Colonic mucosa (tissue), 4 donors: ENCODE data around the gene PBRM1. TPM values are rescaled to one million over a fixed set of nuclear protein-coding genes. Genes with fewer than 3 reads are reported as not detected.

ENCODE experiments used
- DNase-seq: peaks from one replicate; pipeline ENCODE4 v3.0.0-alpha.2; 2020
- H3K27ac ChIP-seq: fragments of 200-600 bp; one replicate; pipeline ENCODE4 v1.8.0; 2021
- H3K27me3 ChIP-seq: fragments of 200-600 bp; one replicate; pipeline ENCODE4 v1.8.0; 2021
- H3K36me3 ChIP-seq: fragments of 200-600 bp; one replicate; pipeline ENCODE4 v1.8.0; 2021
- H3K4me1 ChIP-seq: fragments of 200-600 bp; one replicate; pipeline ENCODE4 v1.8.0; 2021; ENCODE audit warnings: mild to moderate bottlenecking
- H3K4me3 ChIP-seq: fragments of 200-600 bp; one replicate; pipeline ENCODE4 v1.8.0; 2021
- H3K9ac ChIP-seq, 2 donors: one replicate each; pipeline ENCODE4 v1.7.0; 2013; ENCODE audit warnings: control low read depth in 2 of 2, low read depth in 2 of 2, low read length in 2 of 2
- H3K9me3 ChIP-seq: fragments of 200-600 bp; one replicate; pipeline ENCODE4 v1.8.0; 2021
- CTCF ChIP-seq: fragments of 200-600 bp; IDR thresholded peaks from one replicate; pipeline ENCODE4 v1.8.0; 2022; ENCODE audit warnings: antibody characterized with exemption, mild to moderate bottlenecking
- intact Hi-C: fragments of 100-400 bp; cut with DNase I; formaldehyde crosslinking; loops from one replicate; pipeline ENCODE4 v1.14.1; 2022
- total RNA-seq, 2 donors: library from RNA; stranded (reverse); fragmentation: NEBNext Ultra II Directional in 1 of 2; extraction: Animal tissue kit (Norgen Biotek cat#: 25700) in 1 of 2; gene quantifications; one replicate each; pipeline ENCODE4 v1.2.1, GENCODE V29; 2021
- donor health status: healthy.
- donor health status: DM: no; HTN: no; CAD: no.
- donor health status: DM: no; HTN: no; CAD: no.

Gene PBRM1
- total RNA-seq, 2 donors from 2014 or later, result 53.6 to 65.7 TPM

DNA sequence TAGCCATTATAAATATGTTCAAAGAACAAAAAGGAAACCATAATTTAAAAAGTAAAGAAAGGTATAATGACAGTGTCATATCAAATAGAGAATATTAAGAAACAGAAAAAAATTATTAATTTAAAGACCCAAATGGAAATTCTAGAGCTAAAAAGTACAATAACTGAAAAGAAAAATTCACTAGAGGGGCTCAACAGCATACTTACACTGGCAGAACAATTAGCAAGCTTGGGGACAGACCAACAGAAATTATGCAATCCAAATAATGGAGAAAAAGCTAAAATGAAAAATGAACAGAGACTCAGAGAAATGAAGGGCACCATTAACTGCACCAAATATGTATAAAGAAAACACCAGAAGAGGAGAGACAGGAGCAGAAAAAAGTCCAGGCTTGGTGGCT, 33.9 kb upstream of the PBRM1 start:
- TF ChIP-seq CTCF, result no peak
- H3K27ac ChIP-seq, result no peak overlapping the region
- intact Hi-C loops, result no loop called here
- H3K9me3 ChIP-seq, result no peaks in the 10 kb centered on the region
- DNase-seq, result no peak
- H3K27me3 ChIP-seq, result no peaks in the 10 kb centered on the region
- no peak overlapping the region for H3K9ac ChIP-seq
- no peak overlapping the region for H3K4me3 ChIP-seq
- no peaks in the 10 kb centered on the region for H3K36me3 ChIP-seq
- no peaks in the 10 kb centered on the region for H3K4me1 ChIP-seq

- H3K4me1 ChIP-seq, result no peaks in the 10 kb centered on the region
- no peak overlapping the region for H3K9ac ChIP-seq
- no peaks in the 10 kb centered on the region for H3K9me3 ChIP-seq
- H3K4me3 ChIP-seq, result no peak overlapping the region
- TF ChIP-seq CTCF, result no peak
- no peaks in the 10 kb centered on the region for H3K36me3 ChIP-seq
- no peaks in the 10 kb centered on the region for H3K27me3 ChIP-seq
- DNase-seq, result no peak
- intact Hi-C loops, result no loop called here
- no peak overlapping the region for H3K27ac ChIP-seq
Measured at GRCh38 chr3:52715714-52716305, 30.1 kb upstream of the PBRM1 start.

DNA sequence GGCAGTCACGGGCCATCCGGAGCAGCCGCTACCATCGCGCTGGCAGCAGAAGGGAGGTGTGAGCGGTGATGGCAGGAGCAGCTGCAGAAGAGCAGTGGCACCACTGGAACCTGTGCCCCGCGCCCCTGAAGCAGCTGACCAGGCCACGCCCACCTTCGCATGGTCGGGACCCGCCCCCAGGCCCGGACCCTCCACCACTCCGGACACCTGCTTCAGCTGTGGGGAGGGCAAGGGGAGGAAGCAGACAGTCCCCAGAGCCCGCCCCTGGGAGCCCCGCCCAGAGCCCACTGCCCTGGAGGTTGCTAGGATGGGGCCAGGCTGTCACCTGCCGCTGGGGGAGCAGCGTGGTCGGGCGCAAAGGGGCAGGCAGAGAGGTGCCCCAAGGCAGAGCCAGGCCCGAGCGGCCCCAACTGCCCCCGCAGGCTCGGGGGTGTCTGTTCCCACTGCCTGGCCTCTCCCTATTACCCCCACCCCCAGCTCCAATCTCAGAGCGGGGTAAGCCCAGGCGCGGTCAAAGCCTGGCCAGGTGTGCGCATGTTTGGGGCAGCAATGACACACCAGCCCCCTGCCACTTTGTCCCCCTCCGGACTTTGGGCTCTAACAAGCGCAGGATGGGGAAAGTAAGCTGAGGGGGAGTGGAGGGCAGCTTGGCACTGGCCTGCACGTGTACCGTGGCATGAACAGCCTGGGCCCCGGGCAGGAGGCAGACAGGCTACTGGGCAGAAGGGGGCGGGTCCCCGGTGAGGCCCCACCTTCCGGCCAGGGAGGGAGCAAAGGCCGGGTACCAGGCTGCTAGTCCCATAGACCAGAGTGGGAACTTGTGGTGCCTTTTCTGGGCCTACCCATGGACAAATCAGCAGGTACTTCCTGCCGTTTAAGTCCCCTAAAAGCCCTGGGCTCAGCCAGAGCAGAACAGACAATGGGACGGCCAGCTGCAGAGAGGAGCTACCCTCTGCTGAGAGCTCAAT, 28.9 kb upstream of the PBRM1 start:
- TF ChIP-seq CTCF, result no peak
- no peak overlapping the region for H3K27ac ChIP-seq
- no peaks in the 10 kb centered on the region for H3K27me3 ChIP-seq
- DNase-seq, result peak; percentile 74
- no peaks in the 10 kb centered on the region for H3K36me3 ChIP-seq
- H3K4me3 ChIP-seq, result peak overlapping the region; percentile 16
- no peak overlapping the region for H3K9ac ChIP-seq
- intact Hi-C loops, result no loop called here
- no peaks in the 10 kb centered on the region for H3K9me3 ChIP-seq
- H3K4me1 ChIP-seq, result no peaks in the 10 kb centered on the region

DNA sequence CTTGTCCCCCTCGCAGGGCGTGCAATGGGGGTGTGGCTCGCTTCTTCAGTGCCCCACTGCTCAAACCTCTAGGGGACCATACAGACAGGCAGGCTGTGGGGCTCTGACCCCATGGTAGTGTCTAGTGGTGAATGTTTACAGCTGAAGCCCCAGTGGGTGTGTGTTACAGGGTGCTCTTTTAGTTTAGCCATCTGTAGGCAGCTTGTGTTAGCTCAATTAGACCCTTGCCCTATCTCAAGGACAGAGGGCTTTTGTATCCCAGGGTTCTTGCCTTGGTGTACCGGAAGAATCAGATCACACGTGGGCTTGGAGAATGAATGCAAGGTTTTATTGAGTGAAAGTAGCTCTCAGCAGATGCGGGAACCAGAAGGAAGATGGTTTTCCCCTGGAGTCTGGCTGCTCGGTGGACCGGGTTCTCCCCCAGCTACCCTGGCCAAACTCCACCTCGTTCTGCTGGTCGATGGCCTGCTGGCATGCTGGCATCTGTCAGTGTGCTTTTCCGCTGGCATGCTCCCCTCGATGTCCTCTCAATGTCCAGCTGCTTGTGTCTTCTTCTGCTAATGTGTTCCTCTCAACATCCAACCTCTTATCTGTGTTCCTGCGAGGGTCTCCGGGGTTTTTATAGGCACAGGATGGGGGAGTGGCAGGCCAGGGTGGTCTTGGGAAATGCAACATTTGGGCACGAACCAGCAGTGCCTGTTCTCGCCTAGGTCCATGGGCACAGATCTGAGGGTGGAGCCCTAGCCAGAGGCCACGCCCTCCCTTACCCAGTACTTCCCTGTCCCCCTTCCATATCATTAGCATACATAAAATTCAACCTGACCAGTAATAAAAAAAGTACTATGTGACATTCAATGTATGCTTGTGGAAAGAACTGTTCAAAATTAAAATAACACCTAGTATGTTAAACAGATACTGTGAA, 26.8 kb upstream of the PBRM1 start:
- Histone ChIP-seq H3K36me3 (no peaks in the 10 kb centered on the region), H3K9me3 (no peaks in the 10 kb centered on the region), H3K4me3 (no peak overlapping the region), H3K27ac (no peak overlapping the region), H3K4me1 (peaks cover 6% of the 10 kb centered on the region), H3K27me3 (no peaks in the 10 kb centered on the region), H3K9ac (no peak overlapping the region)
- TF ChIP-seq CTCF, result no peak
- no peak for DNase-seq
- intact Hi-C loops, result no loop called here

GRCh38 chr3:52710512-52710911, 24.8 kb upstream of the PBRM1 start:
- H3K9me3 ChIP-seq, result no peaks in the 10 kb centered on the region
- H3K9ac ChIP-seq, result no peak overlapping the region
- TF ChIP-seq CTCF, result no peak
- no peak for DNase-seq
- peaks cover 13% of the 10 kb centered on the region for H3K4me1 ChIP-seq
- H3K4me3 ChIP-seq, result no peak overlapping the region
- H3K36me3 ChIP-seq, result no peaks in the 10 kb centered on the region
- H3K27me3 ChIP-seq, result no peaks in the 10 kb centered on the region
- intact Hi-C loops, result no loop called here
- H3K27ac ChIP-seq, result no peak overlapping the region
